ENCODE results near the gene C16orf87.

DNA sequence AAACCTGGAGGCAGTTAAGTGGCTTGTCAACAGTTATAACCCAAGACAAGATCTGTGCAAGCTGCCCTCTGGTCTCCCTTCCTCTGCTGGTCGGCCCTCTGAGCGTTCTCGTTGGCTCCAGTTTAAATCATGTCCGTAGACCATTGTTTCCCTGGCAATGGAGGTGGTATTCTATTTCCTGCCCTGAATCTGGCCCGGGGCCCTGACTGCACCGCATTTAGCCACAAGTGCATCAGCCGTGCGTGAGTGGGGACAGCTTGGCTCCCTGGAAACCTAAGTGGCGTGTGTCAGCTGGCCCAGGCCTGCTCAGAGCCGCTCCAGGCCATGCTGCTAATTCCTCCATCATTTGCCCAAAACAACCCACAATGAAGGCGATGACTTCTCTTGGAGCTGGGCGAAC is 67.8 kb downstream of the C16orf87 start:
- TF ChIP-seq, protein P1, sequence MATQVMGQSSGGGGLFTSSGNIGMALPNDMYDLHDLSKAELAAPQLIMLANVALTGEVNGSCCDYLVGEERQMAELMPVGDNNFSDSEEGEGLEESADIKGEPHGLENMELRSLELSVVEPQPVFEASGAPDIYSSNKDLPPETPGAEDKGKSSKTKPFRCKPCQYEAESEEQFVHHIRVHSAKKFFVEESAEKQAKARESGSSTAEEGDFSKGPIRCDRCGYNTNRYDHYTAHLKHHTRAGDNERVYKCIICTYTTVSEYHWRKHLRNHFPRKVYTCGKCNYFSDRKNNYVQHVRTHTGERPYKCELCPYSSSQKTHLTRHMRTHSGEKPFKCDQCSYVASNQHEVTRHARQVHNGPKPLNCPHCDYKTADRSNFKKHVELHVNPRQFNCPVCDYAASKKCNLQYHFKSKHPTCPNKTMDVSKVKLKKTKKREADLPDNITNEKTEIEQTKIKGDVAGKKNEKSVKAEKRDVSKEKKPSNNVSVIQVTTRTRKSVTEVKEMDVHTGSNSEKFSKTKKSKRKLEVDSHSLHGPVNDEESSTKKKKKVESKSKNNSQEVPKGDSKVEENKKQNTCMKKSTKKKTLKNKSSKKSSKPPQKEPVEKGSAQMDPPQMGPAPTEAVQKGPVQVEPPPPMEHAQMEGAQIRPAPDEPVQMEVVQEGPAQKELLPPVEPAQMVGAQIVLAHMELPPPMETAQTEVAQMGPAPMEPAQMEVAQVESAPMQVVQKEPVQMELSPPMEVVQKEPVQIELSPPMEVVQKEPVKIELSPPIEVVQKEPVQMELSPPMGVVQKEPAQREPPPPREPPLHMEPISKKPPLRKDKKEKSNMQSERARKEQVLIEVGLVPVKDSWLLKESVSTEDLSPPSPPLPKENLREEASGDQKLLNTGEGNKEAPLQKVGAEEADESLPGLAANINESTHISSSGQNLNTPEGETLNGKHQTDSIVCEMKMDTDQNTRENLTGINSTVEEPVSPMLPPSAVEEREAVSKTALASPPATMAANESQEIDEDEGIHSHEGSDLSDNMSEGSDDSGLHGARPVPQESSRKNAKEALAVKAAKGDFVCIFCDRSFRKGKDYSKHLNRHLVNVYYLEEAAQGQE (IDR thresholded peaks at IDR 0.05; ENCODE audit: insufficient replicate concordance, low read depth): no peak
- TF ChIP-seq, protein P2, sequence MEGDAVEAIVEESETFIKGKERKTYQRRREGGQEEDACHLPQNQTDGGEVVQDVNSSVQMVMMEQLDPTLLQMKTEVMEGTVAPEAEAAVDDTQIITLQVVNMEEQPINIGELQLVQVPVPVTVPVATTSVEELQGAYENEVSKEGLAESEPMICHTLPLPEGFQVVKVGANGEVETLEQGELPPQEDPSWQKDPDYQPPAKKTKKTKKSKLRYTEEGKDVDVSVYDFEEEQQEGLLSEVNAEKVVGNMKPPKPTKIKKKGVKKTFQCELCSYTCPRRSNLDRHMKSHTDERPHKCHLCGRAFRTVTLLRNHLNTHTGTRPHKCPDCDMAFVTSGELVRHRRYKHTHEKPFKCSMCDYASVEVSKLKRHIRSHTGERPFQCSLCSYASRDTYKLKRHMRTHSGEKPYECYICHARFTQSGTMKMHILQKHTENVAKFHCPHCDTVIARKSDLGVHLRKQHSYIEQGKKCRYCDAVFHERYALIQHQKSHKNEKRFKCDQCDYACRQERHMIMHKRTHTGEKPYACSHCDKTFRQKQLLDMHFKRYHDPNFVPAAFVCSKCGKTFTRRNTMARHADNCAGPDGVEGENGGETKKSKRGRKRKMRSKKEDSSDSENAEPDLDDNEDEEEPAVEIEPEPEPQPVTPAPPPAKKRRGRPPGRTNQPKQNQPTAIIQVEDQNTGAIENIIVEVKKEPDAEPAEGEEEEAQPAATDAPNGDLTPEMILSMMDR (IDR thresholded peaks at IDR 0.05; ENCODE audit: insufficient read depth, low read length): no peak
- no peak for TF ChIP-seq POLR2AphosphoS5 (IDR thresholded peaks at IDR 0.05; ENCODE audit: low read depth)
- no peak for TF ChIP-seq SPI1 (IDR thresholded peaks at IDR 0.05; ENCODE audit: borderline replicate concordance, low read depth)
- no peak for TF ChIP-seq GABPA (IDR thresholded peaks at IDR 0.05; ENCODE audit: low read depth)

All from HL-60 (cell line).